T-helper 1 cell treated with Interleukin-12 subunit alpha and Interleukin-12 subunit beta and Interleukin-4 antibody, amounts not matched to agents 30 μg/mL and 1 μg/mL, for 36 hours (primary cell): ENCODE results near the gene MRAS.

ENCODE experiments used
- H3K27ac Mint-ChIP-seq: one replicate; pipeline ENCODE4 v1.8.0; 2021; ENCODE audit warnings: mild to moderate bottlenecking, mixed read lengths
- H3K27me3 Mint-ChIP-seq: one replicate; pipeline ENCODE4 v1.8.0; 2021; ENCODE audit warnings: low read depth, mixed read lengths
- H3K36me3 Mint-ChIP-seq: one replicate; pipeline ENCODE4 v1.8.0; 2021; ENCODE audit warnings: low read depth, mixed read lengths
- H3K4me1 Mint-ChIP-seq: one replicate; pipeline ENCODE4 v1.8.0; 2021; ENCODE audit warnings: low read depth, mixed read lengths
- H3K4me3 Mint-ChIP-seq: one replicate; pipeline ENCODE4 v1.8.0; 2021; ENCODE audit warnings: mild to moderate bottlenecking, moderate library complexity, mixed read lengths
- H3K9me3 Mint-ChIP-seq: one replicate; pipeline ENCODE4 v1.8.0; 2021; ENCODE audit warnings: mixed read lengths

The MRAS gene

GRCh38 chr3:138329984-138330293 is 18.4 kb upstream of the MRAS start:
- no peaks in the 10 kb centered on the region for H3K36me3 Mint-ChIP-seq
- H3K4me3 Mint-ChIP-seq = peak overlapping the region; percentile 86
- H3K9me3 Mint-ChIP-seq = no peaks in the 10 kb centered on the region
- peaks cover 29% of the 10 kb centered on the region for H3K4me1 Mint-ChIP-seq
- peak overlapping the region; percentile 76 for H3K27ac Mint-ChIP-seq
- no peaks in the 10 kb centered on the region for H3K27me3 Mint-ChIP-seq

- H3K4me3 Mint-ChIP-seq = no peak overlapping the region
- H3K27me3 Mint-ChIP-seq = peaks cover 5% of the 10 kb centered on the region
- no peak overlapping the region for H3K27ac Mint-ChIP-seq
- H3K9me3 Mint-ChIP-seq = no peaks in the 10 kb centered on the region
- peaks cover 27% of the 10 kb centered on the region for H3K4me1 Mint-ChIP-seq
- H3K36me3 Mint-ChIP-seq = no peaks in the 10 kb centered on the region
These were observed 17.1 kb upstream of the MRAS start for GRCh38 chr3:138331143-138331894.

- Mint-ChIP-seq H3K4me3 (no peak overlapping the region), H3K27me3 (peaks cover 5% of the 10 kb centered on the region), H3K4me1 (peaks cover 27% of the 10 kb centered on the region), H3K9me3 (no peaks in the 10 kb centered on the region), H3K36me3 (no peaks in the 10 kb centered on the region), H3K27ac (no peak overlapping the region)
These were observed 15.8 kb upstream of the MRAS start for GRCh38 chr3:138332472-138333073.

- Mint-ChIP-seq H3K9me3 (no peaks in the 10 kb centered on the region), H3K27me3 (peaks cover 5% of the 10 kb centered on the region), H3K27ac (no peak overlapping the region), H3K4me1 (peaks cover 13% of the 10 kb centered on the region), H3K36me3 (no peaks in the 10 kb centered on the region), H3K4me3 (no peak overlapping the region)
These were observed 13.8 kb upstream of the MRAS start for GRCh38 chr3:138334608-138335007.

DNA sequence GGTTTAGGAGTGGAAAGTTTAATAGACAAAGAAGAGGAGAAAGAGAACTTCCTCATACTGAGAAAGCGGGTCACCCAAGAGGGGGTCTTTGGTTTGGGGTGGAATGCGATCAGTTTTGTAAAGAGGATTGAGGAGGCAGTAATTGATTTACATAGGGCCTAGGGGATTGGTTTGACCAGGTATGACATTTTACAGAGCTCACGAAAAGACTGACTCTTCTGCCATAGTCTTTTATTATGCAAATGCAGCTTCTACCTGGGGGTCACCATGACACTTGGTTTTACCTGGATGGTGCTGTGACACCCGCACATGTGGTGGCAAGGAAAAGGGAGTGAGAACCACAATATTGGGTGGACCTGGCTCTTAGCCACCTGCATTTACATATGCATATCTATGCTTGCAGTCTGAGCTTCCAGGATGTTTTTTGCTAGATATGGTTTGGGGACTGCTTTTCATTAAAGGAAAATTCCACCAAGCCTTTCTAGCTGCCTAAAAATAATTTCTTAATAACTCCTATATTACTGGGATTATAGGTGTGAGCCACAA is 11.9 kb upstream of the MRAS start:
- Mint-ChIP-seq H3K27ac (no peak overlapping the region), H3K4me3 (no peak overlapping the region), H3K9me3 (no peaks in the 10 kb centered on the region), H3K36me3 (no peaks in the 10 kb centered on the region), H3K27me3 (peaks cover 5% of the 10 kb centered on the region), H3K4me1 (peaks cover 3% of the 10 kb centered on the region)

- Mint-ChIP-seq H3K27me3 (peaks cover 5% of the 10 kb centered on the region), H3K4me1 (no peaks in the 10 kb centered on the region), H3K4me3 (no peak overlapping the region), H3K9me3 (no peaks in the 10 kb centered on the region), H3K27ac (no peak overlapping the region), H3K36me3 (no peaks in the 10 kb centered on the region)
These were observed 10.1 kb upstream of the MRAS start for GRCh38 chr3:138338244-138338643.

DNA sequence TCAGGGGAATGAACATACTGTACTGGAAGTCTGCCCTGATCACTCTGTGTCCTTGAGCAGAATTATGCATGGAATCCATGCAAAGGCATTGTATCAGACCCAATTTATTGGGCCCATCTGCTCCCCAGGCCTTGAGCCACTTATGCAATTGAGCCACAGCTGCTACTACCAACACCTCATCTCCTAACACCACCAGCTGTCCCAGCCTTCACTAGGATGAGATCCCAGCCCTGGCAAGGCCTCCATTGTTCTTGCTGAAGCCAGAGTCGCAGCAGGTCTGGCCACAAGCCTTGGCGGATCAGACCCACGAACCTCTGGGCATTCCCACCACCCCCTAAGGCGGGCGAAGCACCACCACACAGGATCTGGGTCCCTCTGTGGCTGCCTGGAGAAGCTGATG is 9.6 kb upstream of the MRAS start:
- no peak overlapping the region for H3K4me3 Mint-ChIP-seq
- no peaks in the 10 kb centered on the region for H3K4me1 Mint-ChIP-seq
- no peaks in the 10 kb centered on the region for H3K36me3 Mint-ChIP-seq
- H3K27me3 Mint-ChIP-seq = peaks cover 5% of the 10 kb centered on the region
- H3K27ac Mint-ChIP-seq = no peak overlapping the region
- H3K9me3 Mint-ChIP-seq = no peaks in the 10 kb centered on the region

- H3K4me3 Mint-ChIP-seq = no peak overlapping the region
- no peaks in the 10 kb centered on the region for H3K27me3 Mint-ChIP-seq
- H3K9me3 Mint-ChIP-seq = no peaks in the 10 kb centered on the region
- H3K27ac Mint-ChIP-seq = no peak overlapping the region
- no peaks in the 10 kb centered on the region for H3K4me1 Mint-ChIP-seq
- no peaks in the 10 kb centered on the region for H3K36me3 Mint-ChIP-seq
These were observed 7.9 kb upstream of the MRAS start for GRCh38 chr3:138340511-138340910.

- Mint-ChIP-seq H3K27me3 (peaks cover 29% of the 10 kb centered on the region), H3K4me3 (no peak overlapping the region), H3K36me3 (no peaks in the 10 kb centered on the region), H3K4me1 (peaks cover 5% of the 10 kb centered on the region), H3K27ac (no peak overlapping the region), H3K9me3 (no peaks in the 10 kb centered on the region)
These were observed 3.6 kb upstream of the MRAS start for GRCh38 chr3:138344754-138345153.

DNA sequence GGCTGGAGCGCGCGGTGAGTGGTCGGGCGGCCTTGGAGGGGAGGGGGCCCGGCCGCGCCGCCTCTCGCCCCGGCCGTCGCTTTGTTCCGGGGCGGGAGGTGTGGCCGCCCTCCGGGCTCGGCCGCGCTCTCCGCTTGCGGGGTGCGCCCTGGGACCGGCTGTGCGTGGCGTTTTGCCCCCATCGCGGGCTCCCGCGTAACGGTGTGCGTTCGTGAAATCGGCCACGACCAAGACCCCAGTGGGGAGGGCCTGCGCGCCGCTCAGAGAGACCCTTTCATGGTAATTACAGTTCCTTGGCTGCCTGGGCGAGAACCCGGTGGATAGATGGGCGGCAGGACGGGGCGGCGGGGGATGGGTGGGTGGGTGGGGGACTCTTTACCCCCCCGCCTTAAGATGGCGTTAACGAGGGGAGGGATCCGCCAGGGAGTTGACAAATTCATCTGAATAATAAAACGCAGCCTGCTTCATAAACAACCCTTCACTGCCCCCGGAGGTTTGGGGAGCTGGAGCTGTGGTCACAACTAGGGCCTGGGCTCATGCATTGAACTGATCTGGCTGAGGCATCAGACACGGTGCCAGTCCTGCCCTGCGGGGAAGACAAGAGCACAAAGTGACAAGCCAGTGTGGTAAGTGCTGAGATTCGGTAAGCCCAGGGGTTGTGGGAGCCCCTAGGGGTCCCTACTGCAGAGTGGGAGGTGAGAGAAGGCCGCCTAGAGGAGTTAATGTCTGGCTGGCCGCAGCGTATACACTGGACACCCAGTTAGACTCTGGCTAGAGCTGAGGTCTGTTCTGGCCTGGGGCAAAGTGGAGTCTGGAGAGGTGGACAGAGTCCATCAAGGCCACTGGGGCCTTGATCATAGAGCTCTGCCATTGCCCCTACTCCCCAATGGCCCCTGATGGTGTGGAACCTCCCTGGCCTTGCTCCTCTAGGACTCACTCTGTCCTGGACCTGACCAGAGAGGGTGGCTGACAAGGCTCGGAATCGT is 668 bp downstream of the MRAS start:
- H3K4me3 Mint-ChIP-seq = no peak overlapping the region
- H3K4me1 Mint-ChIP-seq = peaks cover 5% of the 10 kb centered on the region

GRCh38 chr3:138349926-138350665 is 1.7 kb downstream of the MRAS start:
- no peak overlapping the region for H3K27ac Mint-ChIP-seq
- H3K27me3 Mint-ChIP-seq = peaks cover 39% of the 10 kb centered on the region
- H3K4me3 Mint-ChIP-seq = no peak overlapping the region
- H3K36me3 Mint-ChIP-seq = no peaks in the 10 kb centered on the region
- peaks cover 5% of the 10 kb centered on the region for H3K4me1 Mint-ChIP-seq
- H3K9me3 Mint-ChIP-seq = no peaks in the 10 kb centered on the region

More for the DNA sequence above, 668 bp downstream of the MRAS start:
- H3K27me3 Mint-ChIP-seq = peaks cover 36% of the 10 kb centered on the region
- no peaks in the 10 kb centered on the region for H3K36me3 Mint-ChIP-seq
- no peaks in the 10 kb centered on the region for H3K9me3 Mint-ChIP-seq
- H3K27ac Mint-ChIP-seq = no peak overlapping the region

GRCh38 chr3:138351151-138351550 is 2.8 kb downstream of the MRAS start:
- Mint-ChIP-seq H3K4me3 (no peak overlapping the region), H3K27me3 (peaks cover 38% of the 10 kb centered on the region), H3K27ac (no peak overlapping the region), H3K4me1 (peaks cover 5% of the 10 kb centered on the region), H3K9me3 (no peaks in the 10 kb centered on the region), H3K36me3 (no peaks in the 10 kb centered on the region)

DNA sequence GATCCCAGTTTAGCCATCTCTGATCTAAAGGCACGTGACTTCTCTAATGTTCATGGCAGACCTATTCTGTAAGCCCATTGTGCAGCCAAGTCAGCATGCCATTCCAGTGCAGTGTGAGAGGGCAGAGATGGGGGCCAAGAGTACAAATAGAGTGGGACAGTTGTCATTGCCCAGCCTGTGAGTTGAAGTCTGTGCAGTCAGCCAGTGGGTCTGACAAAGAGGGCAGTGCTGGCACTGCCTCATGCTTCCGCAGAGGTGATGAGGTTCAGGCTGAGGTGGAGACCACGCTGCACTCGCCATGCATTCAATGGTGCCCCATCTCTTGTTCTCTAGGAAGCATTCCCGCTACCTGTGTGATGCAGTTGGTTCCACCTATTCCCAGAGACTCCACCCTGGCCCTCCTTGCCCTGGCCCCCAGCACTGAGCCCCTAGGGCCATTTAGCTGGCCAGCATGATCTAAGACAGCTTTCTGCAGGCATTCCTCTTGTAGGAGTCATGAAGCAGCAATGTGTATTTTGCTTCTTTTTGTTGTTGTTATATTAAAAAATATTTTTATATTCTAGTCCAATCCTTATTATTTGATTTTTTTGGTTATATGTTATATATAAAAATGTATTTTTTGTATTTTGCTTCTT is 3.7 kb downstream of the MRAS start:
- Mint-ChIP-seq H3K27ac (no peak overlapping the region), H3K9me3 (no peaks in the 10 kb centered on the region), H3K4me3 (no peak overlapping the region), H3K27me3 (peaks cover 29% of the 10 kb centered on the region), H3K36me3 (no peaks in the 10 kb centered on the region), H3K4me1 (peaks cover 5% of the 10 kb centered on the region)

- peaks cover 13% of the 10 kb centered on the region for H3K27me3 Mint-ChIP-seq
- no peaks in the 10 kb centered on the region for H3K36me3 Mint-ChIP-seq
- no peaks in the 10 kb centered on the region for H3K4me1 Mint-ChIP-seq
- no peak overlapping the region for H3K27ac Mint-ChIP-seq
- H3K9me3 Mint-ChIP-seq = no peaks in the 10 kb centered on the region
- H3K4me3 Mint-ChIP-seq = no peak overlapping the region
These were observed 6.0 kb downstream of the MRAS start for GRCh38 chr3:138354376-138354775.
